AG09309 (cell line): ENCODE results near the gene MBD6.
"Not testable (repeated sequence)": the region's sequence is repeated elsewhere in the genome, so short reads cannot be mapped to it uniquely, and the experiment has no call there.

Experiments used
- DNase-seq: peaks from one replicate; pipeline ENCODE4 v3.0.0-alpha.2; 2010; ENCODE audit warnings: low read depth
- H3K4me3 ChIP-seq: 2 replicates; pipeline ENCODE4 v1.5.1; 2011; ENCODE audit warnings: mild to moderate bottlenecking, low read depth, low read length, moderate library complexity; ENCODE audit not compliant: control insufficient read depth
- CTCF ChIP-seq: IDR thresholded peaks from 2 replicates; pipeline ENCODE4 v1.5.1; 2011; ENCODE audit warnings: mild to moderate bottlenecking, low read depth, low read length, inconsistent platforms; ENCODE audit not compliant: insufficient read depth, control insufficient read depth; ENCODE audit errors: missing control alignments

MBD6 gene

GRCh38 chr12:57498571-57498970, 24.1 kb upstream of the MBD6 start:
- TF ChIP-seq CTCF, result no peak
- DNase-seq, result no peak
- H3K4me3 ChIP-seq, result no peak overlapping the region

GRCh38 chr12:57500213-57500612, 22.4 kb upstream of the MBD6 start:
- DNase-seq, result no peak
- H3K4me3 ChIP-seq, result no peak overlapping the region
- no peak for TF ChIP-seq CTCF

- H3K4me3 ChIP-seq, DNase-seq: not testable (repeated sequence)
Measured at GRCh38 chr12:57502311-57502969, 20.2 kb upstream of the MBD6 start.

GRCh38 chr12:57506541-57506940, 16.1 kb upstream of the MBD6 start:
- not testable (repeated sequence) for DNase-seq, H3K4me3 ChIP-seq

- DNase-seq, H3K4me3 ChIP-seq: not testable (repeated sequence)
Measured at GRCh38 chr12:57507796-57508195, 14.8 kb upstream of the MBD6 start.

- H3K4me3 ChIP-seq, result no peak overlapping the region
- DNase-seq, result no peak
- no peak for TF ChIP-seq CTCF
Measured at GRCh38 chr12:57511161-57511560, 11.5 kb upstream of the MBD6 start.

- no peak for DNase-seq
- H3K4me3 ChIP-seq, result no peak overlapping the region
- no peak for TF ChIP-seq CTCF
Measured at GRCh38 chr12:57511588-57512325, 10.9 kb upstream of the MBD6 start.

- H3K4me3 ChIP-seq, result no peak overlapping the region
- no peak for TF ChIP-seq CTCF
- no peak for DNase-seq
Measured at GRCh38 chr12:57512665-57513064, 10.0 kb upstream of the MBD6 start.
